Activated CD8-positive, alpha-beta memory T cell treated with anti-CD3 and anti-CD28 coated beads for 1 hour (primary cell): ENCODE measurements around the gene MRPL39.
A peak's percentile ranks its signal among the peaks of the same experiment; 100 is the strongest.
"Not testable (repeated sequence)": the region's sequence is repeated elsewhere in the genome, so short reads cannot be mapped to it uniquely, and the experiment has no call there.

ENCODE experiments used
- DNase-seq, 2 donors: peaks; one replicate each; pipeline ENCODE4 v3.0.0-alpha.2; 2020; ENCODE audit warnings: low read depth in 1 of 2; ENCODE audit errors: extremely low read depth in 1 of 2

MRPL39 gene

DNA sequence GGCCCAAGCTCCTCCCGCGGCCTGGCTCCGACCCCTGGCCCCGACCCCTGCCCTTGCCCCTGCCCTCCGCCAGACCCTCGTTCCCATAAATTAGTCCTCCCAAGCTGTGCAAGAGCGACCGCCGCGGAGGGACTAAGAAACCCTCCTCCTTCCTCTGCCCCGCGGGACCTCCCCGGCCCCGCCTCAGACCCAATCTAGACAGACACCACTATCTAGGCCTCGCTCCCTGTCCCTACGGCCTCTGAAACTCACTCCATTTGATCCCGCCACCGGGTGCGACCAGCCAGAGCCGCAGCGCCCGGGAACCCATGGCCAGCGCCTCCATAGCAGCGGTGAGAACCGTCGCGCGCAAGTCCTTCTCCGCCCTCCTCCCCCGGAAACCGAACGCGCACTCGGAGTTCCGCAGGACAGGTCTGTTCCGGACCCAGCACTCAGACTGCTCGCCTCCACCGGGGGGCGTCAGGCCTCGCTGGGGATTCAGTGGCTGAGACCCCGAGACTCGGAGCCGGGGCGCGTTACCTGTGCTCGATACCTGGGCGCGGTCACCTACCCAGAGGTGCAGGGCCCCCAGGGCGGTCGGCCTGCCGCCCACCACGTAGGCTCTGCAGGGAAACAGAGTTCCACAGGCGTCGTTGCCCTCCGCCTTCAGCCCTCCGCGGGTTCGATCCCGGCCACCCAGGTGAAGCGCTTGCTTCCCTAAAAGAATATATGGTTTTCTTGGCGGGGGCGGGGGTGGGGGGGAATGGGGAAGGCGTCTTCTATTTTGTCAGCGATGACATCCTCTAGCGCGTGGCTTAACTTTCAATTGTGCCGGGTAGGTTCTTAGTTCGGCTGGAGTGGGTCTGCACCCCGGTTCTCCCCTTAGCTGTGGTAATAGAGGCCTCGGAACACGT, at the start of gene MRPL39:
Gene MRPL39, minus strand, starts transcription at position 331 of the 893 bp plus-strand sequence. Its CDS starts 6 bp downstream, at position 325.
- peak; percentile 67 to 78 for DNase-seq

DNA sequence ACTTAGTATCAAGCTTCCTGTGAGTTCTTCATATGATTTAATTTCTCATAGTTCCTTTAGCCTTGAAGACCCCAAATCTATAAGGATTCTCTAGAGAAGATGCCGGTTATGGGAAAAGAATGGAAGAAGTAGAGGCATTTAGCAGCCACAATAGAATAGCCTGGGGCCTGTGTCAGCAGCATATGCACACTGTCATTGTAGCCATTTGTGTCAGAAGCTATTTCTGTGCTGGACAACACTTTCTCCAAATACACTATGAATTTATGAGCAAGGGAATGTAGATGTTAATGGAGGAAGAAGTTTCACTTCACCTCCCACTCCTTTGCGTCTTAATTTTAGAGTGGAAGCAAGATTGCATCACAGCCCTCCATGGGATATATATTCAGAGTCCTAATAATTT, 49.1 kb upstream of the MRPL39 start:
- no peak for DNase-seq

DNA sequence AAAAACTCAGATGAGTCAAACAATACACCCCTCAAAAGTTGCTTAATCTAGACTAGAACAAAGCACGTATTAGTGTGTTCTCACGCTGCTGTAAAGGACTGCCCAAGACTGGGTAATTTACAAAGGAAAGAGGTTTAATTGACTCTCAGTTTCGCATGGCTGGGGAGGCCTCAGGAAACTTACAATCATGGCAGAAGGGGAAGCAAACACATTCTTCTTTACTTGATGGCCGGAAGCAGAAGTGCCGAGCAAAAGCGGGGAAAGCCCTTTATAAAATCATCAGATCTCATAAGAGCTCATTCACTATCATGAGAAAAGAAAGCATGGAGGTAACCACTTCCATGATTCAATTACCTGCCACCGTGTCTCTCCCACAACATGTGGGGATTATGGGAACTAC, 41.9 kb upstream of the MRPL39 start:
- DNase-seq = no peak

DNA sequence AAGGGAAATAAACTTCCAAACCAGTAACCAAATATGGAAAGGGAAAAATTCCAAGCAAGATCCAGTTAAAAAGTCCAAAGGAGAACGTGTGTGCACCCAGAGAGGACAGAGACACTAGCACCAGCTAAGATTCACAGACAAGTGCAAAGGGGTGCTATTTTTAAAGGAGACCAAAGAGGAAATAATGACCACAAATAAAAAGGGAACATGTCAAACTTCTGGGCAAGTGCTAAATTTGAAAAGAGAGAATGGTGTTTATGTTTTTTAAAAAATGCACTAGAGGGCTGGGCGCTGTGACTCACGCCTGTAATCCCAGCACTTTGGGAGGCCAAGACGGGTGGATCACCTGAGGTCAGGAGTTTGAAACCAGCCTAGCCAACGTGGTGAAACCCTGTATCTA, 40.4 kb upstream of the MRPL39 start:
- DNase-seq = no peak

DNA sequence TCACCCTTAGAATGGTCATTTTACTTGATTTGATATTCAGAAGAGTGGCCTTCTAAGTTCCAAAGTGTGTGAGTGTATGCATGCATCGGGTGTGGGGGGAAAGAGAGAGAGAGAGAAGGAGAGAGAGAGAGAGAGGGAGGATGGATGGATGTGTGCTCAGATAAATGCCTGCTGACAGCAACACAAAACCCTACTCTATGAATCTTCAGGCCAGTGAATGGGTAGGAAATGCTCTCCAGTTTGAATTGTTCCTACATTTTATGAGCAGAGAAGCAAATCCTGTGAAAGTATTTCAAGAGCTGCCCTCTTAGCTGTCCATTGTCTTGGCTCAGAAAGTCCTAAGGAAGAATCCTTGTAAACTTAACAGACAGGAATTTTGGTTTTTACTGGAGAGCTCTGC, 39.2 kb upstream of the MRPL39 start:
- no peak for DNase-seq

DNA sequence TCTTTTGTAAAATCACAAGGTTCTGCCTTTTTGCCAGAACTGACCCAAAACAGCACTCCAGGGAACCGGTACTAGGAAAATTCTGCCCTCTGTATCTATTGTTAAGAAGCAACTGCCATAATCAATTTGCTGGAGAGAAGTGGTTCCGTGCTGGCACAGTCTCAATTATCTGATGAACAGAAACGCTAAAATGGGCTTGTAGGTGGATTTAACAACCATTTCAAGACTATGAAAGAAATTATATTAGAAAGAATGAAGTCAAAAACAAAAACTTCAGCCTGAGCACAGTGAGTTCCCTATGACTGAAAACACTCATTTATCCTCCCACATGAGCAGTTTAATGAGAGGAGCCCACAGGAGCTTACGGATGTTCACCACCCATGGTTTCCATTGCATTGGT, 36.2 kb upstream of the MRPL39 start:
- no peak for DNase-seq

DNA sequence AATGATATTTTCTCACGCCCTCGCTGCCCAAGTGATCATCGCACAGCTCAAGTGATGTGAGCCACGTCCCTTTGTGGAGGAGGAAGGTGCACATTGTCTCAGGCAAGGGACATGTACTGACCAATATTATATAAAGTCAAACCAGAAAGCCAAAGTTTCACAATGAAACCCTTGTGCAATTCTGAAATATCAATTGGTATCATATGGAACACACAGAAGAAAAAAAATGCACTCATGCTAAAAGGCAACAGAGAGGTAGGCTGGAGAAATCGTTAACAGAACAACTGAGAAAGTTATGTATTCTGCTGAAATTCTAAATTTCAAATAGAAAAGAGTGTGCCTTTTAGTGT, 33.6 kb upstream of the MRPL39 start:
- DNase-seq = no peak

DNA sequence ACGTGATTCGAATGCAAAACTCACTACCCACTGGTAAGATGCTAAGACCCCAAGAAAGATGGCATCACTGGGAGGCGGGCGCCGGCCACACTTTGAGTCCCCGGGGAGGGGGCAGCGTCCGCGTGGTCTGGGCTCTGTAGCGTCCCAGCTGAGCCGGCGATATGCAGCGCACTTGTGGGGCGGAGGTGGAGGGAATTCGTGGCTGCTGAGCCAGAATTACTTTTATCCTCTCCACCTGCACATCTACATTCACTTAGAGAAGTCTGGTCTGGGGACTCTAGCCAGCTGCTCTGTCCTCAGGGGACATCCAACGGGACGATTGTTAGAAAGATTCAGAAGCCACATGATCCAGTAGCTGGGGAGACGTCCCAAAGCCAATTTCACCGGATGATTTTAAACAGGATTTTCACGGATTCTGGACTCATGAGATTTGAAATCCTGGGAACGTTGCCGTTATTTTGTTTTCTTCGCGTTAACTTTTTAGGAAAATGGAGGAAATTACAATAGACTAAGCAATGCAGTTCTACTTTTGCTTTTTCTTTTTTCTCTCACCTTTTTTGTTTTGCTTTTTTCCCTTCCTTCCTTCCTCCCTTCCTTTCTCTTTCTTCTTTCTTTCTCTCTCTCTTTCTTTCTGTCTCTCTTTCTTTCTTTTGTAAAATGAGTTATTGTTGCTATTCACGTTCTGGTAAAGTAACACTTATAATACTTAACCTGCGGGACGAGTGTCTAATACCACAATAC, 33.1 kb upstream of the MRPL39 start:
- no peak for DNase-seq

DNA sequence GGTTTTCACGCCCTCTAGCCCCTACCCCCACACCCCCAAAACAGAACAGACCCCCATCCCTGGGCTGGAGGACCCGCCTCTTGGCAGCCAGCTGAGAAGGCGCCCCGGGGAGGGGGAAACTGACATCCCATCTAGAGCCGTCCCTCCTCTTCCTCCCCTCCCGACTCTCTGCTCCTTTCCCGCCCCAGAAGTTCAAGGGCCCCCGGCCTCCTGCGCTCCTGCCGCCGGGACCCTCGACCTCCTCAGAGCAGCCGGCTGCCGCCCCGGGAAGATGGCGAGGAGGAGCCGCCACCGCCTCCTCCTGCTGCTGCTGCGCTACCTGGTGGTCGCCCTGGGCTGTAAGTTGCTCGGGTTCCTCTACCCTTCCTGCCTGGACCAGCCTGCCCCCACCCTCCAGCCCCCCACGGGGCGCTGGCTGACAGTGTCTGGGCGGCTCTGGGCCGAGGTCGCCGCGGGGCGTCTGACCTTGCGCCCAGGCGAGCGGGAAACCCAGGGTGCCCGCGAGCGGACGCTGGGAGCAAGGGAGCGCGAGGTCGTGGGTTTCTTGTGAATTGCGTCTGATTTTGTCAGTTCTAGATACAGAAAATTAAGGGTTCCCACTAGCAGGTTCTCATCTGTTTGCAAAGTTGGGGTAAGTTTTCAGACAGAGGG, 32.4 kb upstream of the MRPL39 start:
- DNase-seq = peak; percentile 10 to 27

DNA sequence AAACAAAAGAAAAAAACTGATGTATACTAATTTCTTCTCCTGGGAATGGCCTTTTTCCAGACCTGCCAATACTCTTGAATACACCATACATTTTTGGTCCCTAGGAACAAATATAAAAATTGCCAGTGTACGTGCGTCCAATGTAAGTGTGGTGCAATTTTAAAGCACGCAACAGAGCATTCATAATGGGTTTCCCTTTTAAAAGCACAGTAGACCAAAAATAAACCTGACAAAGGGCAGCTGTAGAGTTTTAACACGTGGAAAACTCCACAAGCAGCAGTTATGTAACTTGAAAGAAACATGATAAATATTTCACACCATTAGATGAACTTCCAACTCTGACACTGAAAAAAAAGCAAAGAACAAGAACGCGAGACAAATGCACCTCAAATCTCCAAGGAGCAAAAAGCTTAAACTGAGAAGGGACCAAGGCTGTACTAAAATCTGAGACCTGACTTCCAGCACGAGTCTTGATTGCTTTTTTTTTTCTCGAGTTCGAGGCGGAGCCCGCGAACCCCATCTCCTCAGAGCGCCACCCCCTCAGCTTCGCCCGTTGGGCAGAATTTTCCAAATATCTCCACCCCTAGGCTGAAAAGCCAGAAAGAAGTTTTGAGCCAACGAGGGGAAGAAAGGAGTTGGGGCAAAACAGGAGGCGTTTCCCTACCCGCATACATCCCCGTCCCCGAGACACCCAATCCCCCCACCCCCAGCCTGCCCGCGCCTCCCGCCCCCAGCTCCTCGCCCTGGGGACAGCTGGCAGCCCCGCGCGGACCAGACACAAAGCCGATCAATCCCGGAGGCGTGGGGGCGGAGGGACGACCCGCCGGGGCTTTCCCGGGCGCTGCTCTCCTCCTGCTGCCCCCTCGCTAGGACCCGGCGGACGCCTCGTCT, 31.6 kb upstream of the MRPL39 start, which contains the start of gene JAM2:
Gene JAM2, plus strand, starts transcription at position 599 of the 891 bp plus-strand sequence. CDS start 564 bp downstream, outside the sequence.
- DNase-seq = no peak

DNA sequence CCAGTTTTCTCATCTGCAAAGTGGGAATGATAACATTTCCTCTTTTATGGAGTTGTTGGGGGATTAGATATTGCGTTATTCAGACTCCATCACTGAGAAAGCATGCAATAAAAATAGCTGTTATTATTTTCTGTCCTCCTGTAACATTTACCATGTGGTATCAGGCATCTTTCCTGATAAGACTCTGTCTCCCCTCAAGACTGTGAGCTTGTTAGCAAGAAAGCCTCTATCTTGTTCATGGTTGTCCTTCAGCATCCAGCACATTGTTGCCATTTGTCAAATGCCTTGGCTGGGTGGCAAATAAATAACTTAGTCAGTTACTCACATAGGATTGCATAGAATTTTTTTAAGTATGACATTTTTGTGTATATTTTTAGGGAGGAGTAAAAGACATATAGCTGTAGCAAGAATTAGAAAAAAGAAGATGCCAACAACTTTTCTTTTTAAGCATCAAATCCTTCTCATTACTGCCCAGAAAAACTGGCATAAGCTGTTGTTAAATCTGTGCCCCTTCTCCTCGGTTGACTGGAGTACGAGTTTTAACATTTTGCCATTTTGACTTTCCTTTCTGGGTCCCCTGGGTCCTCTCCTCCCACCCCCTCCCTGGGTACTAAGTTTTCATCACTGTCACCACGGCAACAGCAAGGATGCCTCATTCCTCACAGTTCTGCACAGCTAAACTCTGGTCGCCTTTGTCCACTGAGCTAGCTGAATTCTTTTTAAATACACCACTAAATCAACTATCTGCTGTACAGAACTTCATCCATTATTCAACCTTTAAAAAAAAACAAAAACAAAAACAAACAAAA, 30.8 kb upstream of the MRPL39 start:
- no peak for DNase-seq

DNA sequence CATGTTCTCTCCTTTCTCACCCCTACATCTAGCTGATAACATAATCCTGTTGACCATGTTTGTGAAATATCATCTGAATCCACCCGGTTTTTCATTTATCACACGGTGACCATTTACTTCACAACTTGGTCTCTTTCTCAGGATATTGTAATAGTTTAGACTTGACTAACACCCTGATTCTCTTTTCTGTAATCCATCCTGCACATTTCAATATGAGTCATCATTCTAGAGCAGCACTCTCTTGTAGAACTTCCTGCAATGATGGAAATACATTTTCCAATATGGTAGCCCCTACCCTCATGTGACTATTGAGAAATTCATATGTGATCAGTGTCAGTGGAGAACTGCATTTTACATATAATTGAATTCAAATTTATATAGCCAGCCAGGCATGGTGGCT, 29.4 kb upstream of the MRPL39 start:
- no peak for DNase-seq

DNA sequence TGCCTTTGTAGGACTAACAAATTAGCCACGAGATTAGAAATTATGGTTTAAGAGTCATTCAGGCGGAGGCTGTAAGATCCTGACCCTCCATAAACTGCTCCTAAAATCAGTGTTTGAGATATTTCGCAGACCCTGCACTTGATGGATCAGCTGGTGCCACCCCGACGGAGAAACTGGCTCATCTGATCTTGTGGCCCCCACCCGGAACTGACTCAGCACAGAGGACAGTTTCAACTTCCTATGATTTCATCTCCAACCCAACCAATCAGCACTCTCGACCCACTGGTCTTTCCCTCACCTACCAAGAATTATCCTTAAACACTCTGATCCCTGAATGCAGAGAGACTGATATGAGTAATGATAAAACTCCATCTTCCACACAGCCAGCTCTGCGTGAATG, 28.0 kb upstream of the MRPL39 start:
- DNase-seq = no peak

DNA sequence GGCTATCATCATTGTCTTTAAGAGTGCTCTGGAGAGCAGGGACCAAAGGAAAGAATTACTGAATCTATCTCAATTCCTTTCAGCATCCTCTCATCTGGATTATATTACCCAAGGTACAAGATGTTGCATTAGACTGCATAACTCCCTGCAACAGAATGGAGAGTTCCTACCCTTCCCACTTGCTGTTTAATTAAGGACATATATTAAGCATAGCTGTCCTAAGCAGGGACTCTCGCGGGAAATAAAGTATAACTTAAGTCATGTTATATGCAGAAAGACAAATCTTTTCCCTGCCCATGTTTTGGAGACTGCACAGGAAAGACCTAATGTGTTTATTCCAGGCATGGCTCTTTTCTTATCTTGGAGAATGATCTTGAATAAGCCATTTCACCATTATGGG, 25.0 kb upstream of the MRPL39 start:
- DNase-seq = no peak

DNA sequence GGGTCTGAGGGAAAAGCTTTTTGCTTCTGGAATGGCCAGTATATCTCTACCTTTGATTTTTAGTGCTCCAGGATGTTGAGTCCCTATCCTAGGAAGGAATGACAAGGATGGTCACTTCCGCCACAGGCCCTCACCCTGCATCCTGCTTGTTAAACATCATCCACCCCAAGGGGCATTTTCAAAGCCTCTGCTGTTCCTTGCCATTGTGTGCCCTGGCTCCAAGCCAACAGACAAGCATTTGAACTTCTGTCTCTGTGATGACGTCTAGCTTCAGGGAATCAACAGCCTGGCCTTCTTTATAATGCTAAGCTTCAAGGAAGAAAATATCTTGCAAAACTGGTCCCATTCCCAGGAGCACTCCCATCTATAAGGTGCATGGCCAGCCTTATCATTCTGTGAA, 19.5 kb upstream of the MRPL39 start:
- no peak for DNase-seq

DNA sequence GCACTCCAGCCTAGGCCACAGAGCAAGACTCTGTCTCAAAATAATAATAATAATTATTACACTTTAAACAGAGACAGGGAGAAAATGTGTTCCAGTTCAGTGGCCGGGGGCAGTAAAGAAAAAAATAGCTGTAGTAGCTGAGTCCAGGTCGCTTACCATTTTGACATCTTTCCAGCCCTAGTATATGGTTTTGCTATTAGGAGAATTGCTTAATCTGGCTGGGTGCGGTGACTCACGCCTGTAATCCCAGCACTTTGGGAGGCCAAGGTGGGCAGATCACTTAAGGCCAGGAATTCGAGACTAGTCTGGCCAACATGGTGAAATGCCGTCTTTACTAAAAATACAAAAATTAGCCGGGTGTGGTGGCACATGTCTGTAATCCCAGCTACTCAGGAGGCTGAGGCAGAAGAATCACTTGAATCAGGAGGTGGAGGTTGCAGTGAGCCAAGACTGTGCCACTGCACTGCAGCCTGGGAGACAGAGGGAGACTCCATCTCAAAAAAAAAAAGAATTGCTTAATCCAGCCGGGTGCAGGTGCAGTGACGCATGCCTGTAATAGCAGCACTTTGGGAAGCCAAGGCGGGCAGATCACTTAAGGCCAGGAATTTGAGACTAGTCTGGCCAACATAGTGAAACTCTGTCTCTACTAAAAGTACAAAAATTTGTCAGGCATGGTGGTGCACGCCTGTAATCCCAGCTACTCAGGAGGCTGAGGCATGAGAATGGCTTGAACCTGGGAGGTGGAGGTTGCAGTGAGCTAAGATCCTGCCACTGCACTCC, 18.7 kb upstream of the MRPL39 start:
- DNase-seq = not testable (repeated sequence)

DNA sequence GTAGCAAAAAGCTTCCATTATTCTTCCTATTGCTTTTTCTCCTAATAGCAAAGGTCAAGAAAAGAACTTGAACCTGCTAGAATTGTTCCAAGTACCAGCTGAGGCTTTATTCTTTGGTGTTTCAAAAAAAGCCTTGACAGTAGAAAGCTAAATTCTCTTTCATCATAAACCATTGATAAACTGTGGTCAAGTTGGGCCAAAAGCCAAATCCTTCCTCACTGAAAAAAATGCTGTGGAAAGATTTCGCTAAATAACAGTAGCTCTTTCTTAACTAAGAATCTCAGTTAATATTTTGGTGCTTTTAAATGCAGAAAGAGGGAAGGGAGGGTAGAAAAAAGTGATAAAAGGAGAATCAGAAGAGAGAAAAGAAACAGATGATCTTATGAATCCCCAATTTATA, 17.8 kb upstream of the MRPL39 start:
- no peak for DNase-seq

DNA sequence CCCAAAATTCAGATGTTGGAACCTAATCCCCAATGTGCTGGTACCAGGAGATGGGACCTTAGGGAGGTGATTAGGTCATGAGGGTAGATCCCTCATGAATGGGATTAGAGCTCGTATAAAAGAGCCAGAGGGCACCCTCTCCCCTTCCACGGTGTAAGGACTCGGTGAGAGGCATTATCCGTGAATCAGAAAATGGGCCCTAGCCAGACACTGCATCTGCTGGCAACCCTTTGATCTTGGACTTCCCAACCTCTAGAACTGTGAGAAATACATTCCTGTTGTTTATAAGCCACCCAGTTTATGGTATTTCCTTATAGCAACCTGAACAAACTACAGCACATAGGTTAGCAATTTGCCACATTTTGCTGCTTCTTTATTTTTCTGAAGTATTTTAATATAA, 17.2 kb upstream of the MRPL39 start:
- no peak for DNase-seq

DNA sequence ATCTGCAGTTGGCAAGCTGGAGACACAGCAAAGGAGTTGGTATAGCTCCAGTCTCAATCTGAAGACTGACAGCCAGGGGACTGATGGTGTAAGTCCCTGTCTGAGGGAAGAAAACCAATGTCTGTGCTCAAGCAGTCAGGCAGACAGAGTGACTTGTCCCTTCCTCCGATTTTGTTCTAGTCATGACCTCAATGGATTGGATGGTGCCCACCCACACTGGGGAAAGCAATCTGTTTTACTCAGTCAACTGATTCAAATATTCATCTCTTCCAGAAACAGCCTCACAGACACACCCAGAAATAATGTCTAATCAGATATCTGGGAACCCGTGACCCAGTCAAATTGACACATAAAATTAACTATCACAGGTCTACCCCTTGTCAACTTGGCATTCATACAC, 11.9 kb upstream of the MRPL39 start:
- no peak for DNase-seq
